SK-N-DZ (cell line): Measurements from ENCODE around the gene CTSW.

Experiments
- DNase-seq: peaks from one replicate; pipeline ENCODE4 v3.0.0-alpha.2; 2015; ENCODE audit warnings: low spot score

Gene CTSW

GRCh38 chr11:65921033-65921555 is 41.5 kb downstream of the CTSW start:
- no peak for DNase-seq

DNA sequence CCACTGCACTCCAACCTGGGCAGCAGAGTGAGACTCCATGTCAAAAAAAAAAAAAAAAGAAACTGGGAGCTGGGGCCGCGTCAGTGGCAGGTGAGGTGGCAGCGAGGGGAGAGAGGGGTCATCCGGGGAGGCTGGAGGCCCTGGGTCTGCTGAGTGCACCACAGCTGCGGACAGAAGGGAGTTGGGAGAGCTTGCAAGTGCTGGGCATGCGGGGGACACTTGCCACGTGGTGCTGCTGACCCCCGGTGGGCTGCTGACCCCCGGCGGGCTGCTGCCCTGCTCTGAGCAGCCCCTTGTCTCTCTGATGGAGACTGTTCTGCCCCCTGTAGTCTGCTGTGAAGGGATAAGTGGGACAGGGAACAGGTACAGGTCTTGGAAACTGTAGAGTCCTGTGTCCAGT is 42.2 kb downstream of the CTSW start:
- DNase-seq = no peak

- no peak for DNase-seq
Measured at GRCh38 chr11:65922565-65922964, 42.9 kb downstream of the CTSW start.

DNA sequence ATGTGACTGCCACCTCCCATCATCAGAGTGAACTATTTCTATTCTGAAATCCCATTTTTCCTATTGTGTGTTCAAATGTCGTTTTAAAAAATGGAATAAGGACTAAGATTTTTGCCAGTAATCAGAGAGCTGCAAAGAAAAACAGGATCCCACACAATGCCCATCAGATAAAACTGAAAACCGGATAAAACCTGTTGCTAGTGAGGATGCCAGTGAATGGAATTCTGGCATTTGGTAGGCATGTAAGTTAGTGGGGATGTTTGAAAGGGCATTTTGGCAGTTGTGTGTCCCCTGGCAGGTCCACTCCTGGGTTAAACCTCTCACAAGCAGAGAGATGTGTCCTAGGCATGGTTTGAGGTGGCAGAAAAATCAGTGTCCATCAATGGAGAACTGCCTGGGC is 45.8 kb downstream of the CTSW start:
- no peak for DNase-seq

GRCh38 chr11:65927904-65928397 is 48.3 kb downstream of the CTSW start:
- no peak for DNase-seq

GRCh38 chr11:65928667-65929066 is 49.0 kb downstream of the CTSW start:
- DNase-seq = no peak

GRCh38 chr11:65931773-65932557 is 52.3 kb downstream of the CTSW start:
- no peak for DNase-seq

GRCh38 chr11:65932558-65932919 is 52.9 kb downstream of the CTSW start:
- DNase-seq = no peak
